ENCODE results near the gene COMP. TPM values are rescaled to one million over a fixed set of nuclear protein-coding genes. Genes with fewer than 3 reads are reported as not detected.
"Not testable (repeated sequence)": the region's sequence is repeated elsewhere in the genome, so short reads cannot be mapped to it uniquely, and the experiment has no call there.

Gene COMP
- total and polyA plus RNA-seq, 10 donors: 0.04 to 1.0 (median 0.13) TPM; not detected in 7

DNA sequence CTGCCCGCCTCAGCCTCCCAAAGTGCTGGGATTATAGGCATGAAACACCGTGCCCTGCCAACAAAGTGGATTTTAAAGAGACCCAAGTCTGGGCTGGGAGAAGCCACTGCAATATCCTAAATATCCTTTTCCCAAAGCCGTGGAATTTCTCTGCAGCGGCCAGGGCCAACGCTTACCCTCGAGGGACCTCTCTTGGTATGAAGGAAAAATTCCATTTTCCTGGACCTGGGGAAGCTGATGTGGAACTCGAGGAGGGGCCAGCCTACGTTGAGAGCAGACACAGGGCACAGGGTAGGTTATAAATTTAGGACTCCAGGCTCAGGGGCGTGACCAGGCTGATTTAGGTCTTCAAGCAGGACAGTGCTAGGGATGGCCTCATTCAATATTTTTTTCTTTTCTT lies 23.0 kb upstream of the COMP start:
- WGBS, 5 donors: 66 to 89% (median 70%) methylated on average over 9 of the region's 9 CpGs
- H3K27me3 ChIP-seq (replicated peaks in 1 of 7): peaks cover 0 to 19% (median 0%) of the 10 kb centered on the region in 7 donors
- DNase-seq: no peak
- intact Hi-C loops (cut with DNase I; ENCODE audit: low total_unique reads): no loop called here
- no peak overlapping the region for H3K4me3 ChIP-seq
- TF ChIP-seq POLR2AphosphoS5 (IDR thresholded peaks at IDR 0.05) (no peak), POLR2A (IDR thresholded peaks at IDR 0.05) (no peak)
- TF ChIP-seq, protein P1, sequence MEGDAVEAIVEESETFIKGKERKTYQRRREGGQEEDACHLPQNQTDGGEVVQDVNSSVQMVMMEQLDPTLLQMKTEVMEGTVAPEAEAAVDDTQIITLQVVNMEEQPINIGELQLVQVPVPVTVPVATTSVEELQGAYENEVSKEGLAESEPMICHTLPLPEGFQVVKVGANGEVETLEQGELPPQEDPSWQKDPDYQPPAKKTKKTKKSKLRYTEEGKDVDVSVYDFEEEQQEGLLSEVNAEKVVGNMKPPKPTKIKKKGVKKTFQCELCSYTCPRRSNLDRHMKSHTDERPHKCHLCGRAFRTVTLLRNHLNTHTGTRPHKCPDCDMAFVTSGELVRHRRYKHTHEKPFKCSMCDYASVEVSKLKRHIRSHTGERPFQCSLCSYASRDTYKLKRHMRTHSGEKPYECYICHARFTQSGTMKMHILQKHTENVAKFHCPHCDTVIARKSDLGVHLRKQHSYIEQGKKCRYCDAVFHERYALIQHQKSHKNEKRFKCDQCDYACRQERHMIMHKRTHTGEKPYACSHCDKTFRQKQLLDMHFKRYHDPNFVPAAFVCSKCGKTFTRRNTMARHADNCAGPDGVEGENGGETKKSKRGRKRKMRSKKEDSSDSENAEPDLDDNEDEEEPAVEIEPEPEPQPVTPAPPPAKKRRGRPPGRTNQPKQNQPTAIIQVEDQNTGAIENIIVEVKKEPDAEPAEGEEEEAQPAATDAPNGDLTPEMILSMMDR (IDR thresholded peaks at IDR 0.05 in 8 of 11, conservative IDR thresholded peaks at IDR 0.05 in 3 of 11): no peak
- no peaks in the 10 kb centered on the region for H3K36me3 ChIP-seq
- H3K27ac ChIP-seq: no peak overlapping the region
- peaks cover 0 to 9% (median 2%) of the 10 kb centered on the region in 6 donors for H3K4me1 ChIP-seq
- H3K9me3 ChIP-seq: no peaks in the 10 kb centered on the region

DNA sequence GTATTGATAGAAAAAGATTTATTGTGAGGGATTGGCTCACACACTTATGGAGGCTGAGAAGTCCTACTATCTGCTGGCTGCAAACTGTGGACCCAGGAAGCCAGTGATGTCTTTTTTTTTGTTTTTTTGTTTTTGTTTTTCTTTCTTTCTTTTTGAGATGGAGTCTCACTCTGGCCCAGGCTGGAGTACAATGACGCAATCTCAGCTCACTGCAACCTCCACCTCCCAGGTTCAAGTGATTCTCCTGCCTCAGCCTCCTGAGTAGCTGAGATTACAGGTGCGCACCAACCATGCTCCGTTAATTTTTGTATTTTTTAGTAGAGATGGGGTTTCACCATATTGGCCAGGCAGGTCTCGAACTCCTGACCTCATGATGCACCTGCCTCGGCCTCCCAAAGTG lies 20.5 kb upstream of the COMP start:
- H3K4me3 ChIP-seq; DNase-seq; H3K27ac ChIP-seq; H3K36me3 ChIP-seq; intact Hi-C loops (cut with DNase I; ENCODE audit: low total_unique reads); H3K4me1 ChIP-seq; H3K9me3 ChIP-seq: not testable (repeated sequence)
- H3K27me3 ChIP-seq (replicated peaks in 1 of 7): peaks cover 0 to 19% (median 0%) of the 10 kb centered on the region in 7 donors
- 87 to 95% (median 93%) methylated on average over 5 of the region's 5 CpGs for WGBS, 5 donors

DNA sequence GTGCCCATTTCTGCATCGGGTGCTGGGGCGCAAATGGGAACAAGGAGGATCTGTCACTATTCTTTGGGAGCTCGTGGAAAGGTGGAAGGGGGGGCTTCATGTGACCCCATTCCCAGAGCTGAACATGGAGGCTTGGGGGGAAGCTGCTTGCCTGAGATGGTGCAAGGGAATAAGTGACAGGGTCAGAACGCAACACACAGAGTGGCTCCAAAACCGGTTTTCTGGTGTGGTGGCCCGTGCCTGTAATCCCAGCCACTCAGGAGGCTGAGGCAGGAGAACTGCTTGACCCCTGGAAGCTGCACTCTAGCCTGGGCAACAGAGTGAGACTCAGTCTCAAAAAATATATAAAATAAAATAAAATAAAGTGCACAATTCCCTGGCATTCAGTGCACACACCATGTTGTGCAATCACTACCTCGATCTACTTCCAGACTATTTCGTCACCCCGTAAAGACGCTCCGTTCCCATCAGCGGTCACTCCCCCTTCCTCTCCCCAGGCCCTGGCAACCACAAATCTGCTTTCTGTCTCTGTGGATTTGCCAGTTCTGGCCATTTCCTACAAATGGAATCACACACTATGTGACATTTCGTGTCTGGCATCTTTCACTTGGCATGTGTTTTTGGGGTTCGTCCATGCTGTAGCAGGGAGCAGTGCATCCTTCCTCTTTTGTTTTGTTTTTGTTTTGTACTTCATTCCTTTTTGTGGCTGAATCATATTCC lies 18.2 kb upstream of the COMP start:
- TF ChIP-seq POLR2A (IDR thresholded peaks at IDR 0.05): no peak
- TF ChIP-seq POLR2AphosphoS5 (IDR thresholded peaks at IDR 0.05): peak in 1 of 3 donors; percentile 30
- TF ChIP-seq, protein P1 (IDR thresholded peaks at IDR 0.05 in 8 of 11, conservative IDR thresholded peaks at IDR 0.05 in 3 of 11): no peak
- no peak overlapping the region for H3K27ac ChIP-seq
- intact Hi-C loops (cut with DNase I; ENCODE audit: low total_unique reads): no loop called here
- no peak for DNase-seq
- peaks cover 0 to 22% (median under 1%) of the 10 kb centered on the region in 7 donors for H3K27me3 ChIP-seq (replicated peaks in 1 of 7)
- no peaks in the 10 kb centered on the region for H3K36me3 ChIP-seq
- no peak overlapping the region for H3K4me3 ChIP-seq
- WGBS, 5 donors: 38 to 47% (median 42%) methylated on average over 14 of the region's 14 CpGs
- H3K4me1 ChIP-seq: peaks cover 0 to 10% (median 4%) of the 10 kb centered on the region in 6 donors
- no peaks in the 10 kb centered on the region for H3K9me3 ChIP-seq

DNA sequence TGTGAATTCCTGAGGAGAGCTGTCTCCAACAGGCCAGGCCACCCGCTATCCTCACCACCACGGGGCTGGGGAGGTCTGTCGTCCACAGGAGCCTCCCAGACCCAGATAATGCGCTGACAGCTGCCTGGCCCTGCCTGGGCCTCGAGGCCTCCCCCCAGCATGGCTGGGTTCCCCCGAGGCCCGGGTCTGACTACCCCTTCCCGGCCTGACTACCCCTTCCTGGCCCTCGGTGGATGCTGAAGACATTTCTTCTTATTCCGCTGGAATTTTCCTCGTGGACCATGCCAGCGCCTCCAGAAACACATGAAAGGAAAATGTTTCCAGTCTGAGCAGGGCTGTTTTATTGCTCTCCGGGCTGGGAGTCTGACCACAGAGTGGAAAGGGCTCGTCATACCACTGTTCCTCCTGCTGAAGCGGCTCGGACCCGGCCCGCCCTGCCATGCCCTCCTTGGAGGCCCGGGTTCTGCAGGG lies 16.8 kb upstream of the COMP start:
- Histone ChIP-seq H3K9me3 (no peaks in the 10 kb centered on the region), H3K36me3 (no peaks in the 10 kb centered on the region), H3K27ac (no peak overlapping the region), H3K27me3 (replicated peaks in 1 of 7) (peaks cover 0 to 22% (median 3%) of the 10 kb centered on the region in 7 donors), H3K4me3 (no peak overlapping the region), H3K4me1 (peaks cover 0 to 10% (median 4%) of the 10 kb centered on the region in 6 donors)
- TF ChIP-seq POLR2A (IDR thresholded peaks at IDR 0.05) (no peak), POLR2AphosphoS5 (IDR thresholded peaks at IDR 0.05) (no peak)
- TF ChIP-seq, protein P1 (IDR thresholded peaks at IDR 0.05 in 8 of 11, conservative IDR thresholded peaks at IDR 0.05 in 3 of 11): no peak
- no peak for DNase-seq
- 79 to 88% (median 83%) methylated on average over 19 of the region's 19 CpGs for WGBS, 5 donors
- intact Hi-C loops (cut with DNase I; ENCODE audit: low total_unique reads): no loop called here
